CD14-positive monocyte (primary cell): ENCODE measurements around the gene PRELP. TPM values are rescaled to one million over a fixed set of nuclear protein-coding genes. Genes with fewer than 3 reads are reported as not detected.

ENCODE experiments used
- DNase-seq, 3 donors: peaks; one replicate each; pipeline ENCODE4 v3.0.0-alpha.2; 2011 to 2022
- H2AFZ ChIP-seq: 2 replicates; pipeline ENCODE4 v1.6.0; 2012; ENCODE audit warnings: mild to moderate bottlenecking, low read depth, low read length, inconsistent platforms; ENCODE audit not compliant: insufficient read depth, poor library complexity, severe bottlenecking
- H3K27ac ChIP-seq, 2 donors: 1 replicate in 1 of 2; 2 replicates in 1 of 2; pipeline ENCODE4 v1.5.1; 2012 to 2013; ENCODE audit warnings: low read length in 2 of 2, control low read depth in 1 of 2, inconsistent platforms in 1 of 2, low read depth in 1 of 2, mild to moderate bottlenecking in 1 of 2
- H3K27me3 ChIP-seq, 2 donors: one replicate each; pipeline versions ENCODE4 v1.6.0 to v1.6.1; 2011 to 2013; ENCODE audit warnings: low read length in 2 of 2; ENCODE audit not compliant: control insufficient read depth in 2 of 2, insufficient read depth in 2 of 2
- H3K36me3 ChIP-seq, 2 donors: replicated peaks in 1 of 2; 1 replicate in 1 of 2; 2 replicates in 1 of 2; pipeline versions ENCODE4 v1.5.1 to v1.6.1; 2012 to 2013; ENCODE audit warnings: low read length in 2 of 2, control low read depth in 1 of 2, inconsistent platforms in 1 of 2, mild to moderate bottlenecking in 1 of 2; ENCODE audit not compliant: insufficient read depth in 2 of 2, control insufficient read depth in 1 of 2
- H3K4me1 ChIP-seq, 2 donors: 1 replicate in 1 of 2; 2 replicates in 1 of 2; pipeline versions ENCODE4 v1.5.1 to v1.6.1; 2012 to 2013; ENCODE audit warnings: low read length in 2 of 2, control low read depth in 1 of 2, inconsistent platforms in 1 of 2, mild to moderate bottlenecking in 1 of 2, moderate library complexity in 1 of 2; ENCODE audit not compliant: insufficient read depth in 2 of 2, control insufficient read depth in 1 of 2
- H3K4me2 ChIP-seq: replicated peaks from 2 replicates; pipeline ENCODE3; 2012; ENCODE audit warnings: low read length, moderate library complexity, mild to moderate bottlenecking; ENCODE audit not compliant: poor library complexity, severe bottlenecking; ENCODE audit errors: extremely low read depth
- H3K4me3 ChIP-seq, 3 experiments: fragments of 200-600 bp in 1 of 3; sonication (generic) in 1 of 3; replicated peaks in 1 of 3; 1 replicate in 2 of 3; 2 replicates in 1 of 3; pipeline ENCODE4 v1.5.1; 2011 to 2013; ENCODE audit warnings: low read length in 3 of 3, mild to moderate bottlenecking in 3 of 3, control low read depth in 2 of 3, low read depth in 2 of 3, inconsistent platforms in 1 of 3, moderate library complexity in 1 of 3
- H3K79me2 ChIP-seq: 2 replicates; pipeline ENCODE4 v1.6.0; 2012; ENCODE audit warnings: mild to moderate bottlenecking, control low read depth, inconsistent platforms, low read length, moderate library complexity; ENCODE audit not compliant: insufficient read depth
- H3K9ac ChIP-seq: 2 replicates; pipeline ENCODE4 v1.6.0; 2017; ENCODE audit warnings: low read length, mild to moderate bottlenecking; ENCODE audit not compliant: insufficient read depth, poor library complexity, severe bottlenecking
- H3K9me3 ChIP-seq, 2 donors: replicated peaks in 1 of 2; 1 replicate in 1 of 2; 2 replicates in 1 of 2; pipeline versions ENCODE4 v1.5.1 to v1.6.1; 2012 to 2013; ENCODE audit warnings: low read length in 2 of 2, control low read depth in 1 of 2; ENCODE audit not compliant: control insufficient read depth in 1 of 2, insufficient read depth in 1 of 2
- H4K20me1 ChIP-seq: 2 replicates; pipeline ENCODE4 v1.6.0; 2012; ENCODE audit warnings: mild to moderate bottlenecking, low read length, control low read depth, moderate library complexity; ENCODE audit not compliant: insufficient read depth
- H3K27ac Mint-ChIP-seq, 7 donors: one replicate each; pipeline ENCODE4 v1.8.0; 2020; ENCODE audit warnings: mild to moderate bottlenecking in 7 of 7, mixed read lengths in 7 of 7, moderate library complexity in 6 of 7, inconsistent platforms in 2 of 7
- H3K27me3 Mint-ChIP-seq, 3 donors: one replicate each; pipeline ENCODE4 v1.8.0; 2021 to 2022; ENCODE audit warnings: low read depth in 3 of 3, mild to moderate bottlenecking in 3 of 3, mixed read lengths in 3 of 3, moderate library complexity in 3 of 3, inconsistent platforms in 1 of 3
- H3K36me3 Mint-ChIP-seq, 2 donors: one replicate each; pipeline ENCODE4 v1.8.0; 2020; ENCODE audit warnings: mixed read lengths in 2 of 2, inconsistent platforms in 1 of 2, mild to moderate bottlenecking in 1 of 2
- H3K4me1 Mint-ChIP-seq: one replicate; pipeline ENCODE4 v1.8.0; 2020; ENCODE audit warnings: mild to moderate bottlenecking, mixed read lengths
- H3K4me3 Mint-ChIP-seq, 2 donors: one replicate each; pipeline ENCODE4 v1.8.0; 2020; ENCODE audit warnings: mild to moderate bottlenecking in 2 of 2, mixed read lengths in 2 of 2, moderate library complexity in 1 of 2
- H3K9me3 Mint-ChIP-seq, 7 donors: one replicate each; pipeline ENCODE4 v1.8.0; 2020 to 2022; ENCODE audit warnings: mixed read lengths in 7 of 7, mild to moderate bottlenecking in 6 of 7, moderate library complexity in 6 of 7, inconsistent platforms in 2 of 7
- CTCF ChIP-seq: fragments of 200-600 bp; IDR thresholded peaks from one replicate; pipeline ENCODE4 v1.8.0; 2022; ENCODE audit warnings: antibody characterized with exemption, mild to moderate bottlenecking
- whole genome bisulfite sequencing: methylation state at CpG from one replicate; pipeline ENCODE4 v1.1.5; 2013; ENCODE audit warnings: missing lambda C conversion rate; ENCODE audit not compliant: insufficient coverage; 5-methylcytosine and 5-hydroxymethylcytosine counted together
- intact Hi-C, 2 donors: fragments of 100-400 bp; cut with micrococcal nuclease; formaldehyde crosslinking; loops; one replicate each; pipeline versions ENCODE4 v1.15.0 to v1.15.1; 2023
- polyA plus RNA-seq, 3 donors: library from polyadenylated mRNA; depleted of rRNA in 1 of 3; unstranded in 2 of 3; stranded (reverse) in 1 of 3; fragments of 300-500 nt in 2 of 3; fragments of >200 nt in 1 of 3; fragmentation: Illumina TruSeq in 2 of 3; gene quantifications; 1 replicate in 2 of 3; 2 replicates in 1 of 3; pipeline ENCODE4 v1.2.3, GENCODE V29; 2012 to 2021

The PRELP gene
- polyA plus RNA-seq, 3 donors = not detected

- no peak overlapping the region for H3K27ac ChIP-seq
- no peaks in the 10 kb centered on the region for H3K27me3 ChIP-seq
- no peaks in the 10 kb centered on the region for H4K20me1 ChIP-seq
- no peak for DNase-seq
- no peak overlapping the region for H3K4me2 ChIP-seq
- Mint-ChIP-seq H3K4me3 (no peak overlapping the region), H3K36me3 (no peaks in the 10 kb centered on the region), H3K4me1 (peaks cover 10% of the 10 kb centered on the region), H3K27ac (no peak overlapping the region), H3K27me3 (peaks cover 0 to 6% (median 4%) of the 10 kb centered on the region in 3 donors), H3K9me3 (peaks cover 0 to 3% (median 0%) of the 10 kb centered on the region in 7 donors)
- H3K79me2 ChIP-seq = no peaks in the 10 kb centered on the region
- intact Hi-C loops = no loop called here
- WGBS = no CpG with 5 or more reads among the region's 3 CpGs
- TF ChIP-seq CTCF = no peak
- H3K4me1 ChIP-seq = peaks cover 0 to 16% of the 10 kb centered on the region in 2 donors
- no peaks in the 10 kb centered on the region for H3K9me3 ChIP-seq
- no peak overlapping the region for H3K4me3 ChIP-seq
- H2AFZ ChIP-seq = no peak overlapping the region
- no peaks in the 10 kb centered on the region for H3K36me3 ChIP-seq
- H3K9ac ChIP-seq = no peak overlapping the region
Observed at GRCh38 chr1:203525685-203526084, 50.1 kb downstream of the PRELP start.

GRCh38 chr1:203526130-203526529, 50.5 kb downstream of the PRELP start:
- H3K4me2 ChIP-seq = no peak overlapping the region
- Mint-ChIP-seq H3K36me3 (no peaks in the 10 kb centered on the region), H3K4me1 (peaks cover 10% of the 10 kb centered on the region), H3K27ac (no peak overlapping the region), H3K27me3 (peaks cover 0 to 6% (median 4%) of the 10 kb centered on the region in 3 donors), H3K9me3 (peaks cover 0 to 3% (median 0%) of the 10 kb centered on the region in 7 donors), H3K4me3 (no peak overlapping the region)
- H3K4me3 ChIP-seq = no peak overlapping the region
- H3K9ac ChIP-seq = no peak overlapping the region
- no peaks in the 10 kb centered on the region for H3K79me2 ChIP-seq
- intact Hi-C loops = no loop called here
- H3K36me3 ChIP-seq = no peaks in the 10 kb centered on the region
- H3K9me3 ChIP-seq = no peaks in the 10 kb centered on the region
- H3K4me1 ChIP-seq = peaks cover 0 to 16% of the 10 kb centered on the region in 2 donors
- H3K27me3 ChIP-seq = no peaks in the 10 kb centered on the region
- H2AFZ ChIP-seq = no peak overlapping the region
- H4K20me1 ChIP-seq = no peaks in the 10 kb centered on the region
- no peak for DNase-seq
- no peak for TF ChIP-seq CTCF
- no peak overlapping the region for H3K27ac ChIP-seq
- WGBS = 93% methylated on average over 2 of the region's 5 CpGs
